Gastroesophageal sphincter (tissue), 4 donors: ENCODE measurements around the gene KIRREL1. TPM values are rescaled to one million over a fixed set of nuclear protein-coding genes. Genes with fewer than 3 reads are reported as not detected.
"Not testable (repeated sequence)": the region's sequence is repeated elsewhere in the genome, so short reads cannot be mapped to it uniquely, and the experiment has no call there.

Source experiments
- ATAC-seq: fragments of 150-250 bp; one replicate; pipeline ENCODE4 v1.9.1; 2016; ENCODE audit warnings: mild to moderate bottlenecking, moderate library complexity
- H3K27ac ChIP-seq, 4 donors: fragments of 200-600 bp; sonication (generic) in 3 of 4; 1 replicate in 3 of 4; 2 replicates in 1 of 4; pipeline ENCODE4 v1.5.1; 2016 to 2019
- H3K27me3 ChIP-seq: fragments of 200-600 bp; sonication (generic); one replicate; pipeline ENCODE4 v1.5.1; 2019
- H3K36me3 ChIP-seq, 2 donors: fragments of 200-600 bp; sonication (generic); one replicate each; pipeline ENCODE4 v1.5.1; 2019; ENCODE audit warnings: control low read depth in 1 of 2
- H3K4me1 ChIP-seq, 3 donors: fragments of 200-600 bp; sonication (generic); 1 replicate in 2 of 3; 2 replicates in 1 of 3; pipeline ENCODE4 v1.5.1; 2016 to 2019; ENCODE audit warnings: control low read depth in 2 of 3
- H3K4me3 ChIP-seq, 2 donors: fragments of 200-600 bp; sonication (generic); one replicate each; pipeline ENCODE4 v1.5.1; 2019; ENCODE audit warnings: mild to moderate bottlenecking in 1 of 2, moderate library complexity in 1 of 2
- H3K9me3 ChIP-seq, 3 donors: fragments of 200-600 bp; sonication (generic); one replicate each; pipeline ENCODE4 v1.5.1; 2017 to 2019; ENCODE audit warnings: control low read depth in 2 of 3
- EP300 ChIP-seq: sonication (generic); formaldehyde crosslinking; IDR thresholded peaks from one replicate; pipeline ENCODE4 v1.6.1; 2017; ENCODE audit warnings: antibody characterized with exemption, mild to moderate bottlenecking
- POLR2A ChIP-seq, 2 donors: fragments of 450-650 bp; IDR thresholded peaks; one replicate each; pipeline ENCODE4 v1.6.1; 2017; ENCODE audit warnings: antibody characterized with exemption in 2 of 2, mild to moderate bottlenecking in 2 of 2, moderate library complexity in 1 of 2
- POLR2AphosphoS5 ChIP-seq: sonication (generic); formaldehyde crosslinking; IDR thresholded peaks from one replicate; pipeline ENCODE4 v1.6.1; 2017; ENCODE audit warnings: antibody characterized with exemption
- WGBS, 2 donors: methylation state at CpG; one replicate each; pipeline ENCODE4 v1.1.5; 2018; ENCODE audit warnings: low coverage in 1 of 2; 5-methylcytosine and 5-hydroxymethylcytosine counted together
- total RNA-seq, 4 donors: library from RNA; depleted of rRNA; stranded (reverse); fragments of >200 nt; gene quantifications; one replicate each; pipeline ENCODE4 v1.1.0, GENCODE V29; 2016
- TF ChIP-seq, protein P1 (sequence below), 4 experiments: fragments of 200-600 bp in 2 of 4; fragments of 450-650 bp in 2 of 4; sonication (generic) in 1 of 4; IDR thresholded peaks; one replicate each; pipeline ENCODE4 v1.5.1; 2017 to 2019; ENCODE audit warnings: antibody characterized with exemption in 4 of 4, mild to moderate bottlenecking in 2 of 4, moderate library complexity in 2 of 4

KIRREL1 gene
- total RNA-seq, 4 donors from 2014 or later: 43.1 to 73.1 (median 48.1) TPM

DNA sequence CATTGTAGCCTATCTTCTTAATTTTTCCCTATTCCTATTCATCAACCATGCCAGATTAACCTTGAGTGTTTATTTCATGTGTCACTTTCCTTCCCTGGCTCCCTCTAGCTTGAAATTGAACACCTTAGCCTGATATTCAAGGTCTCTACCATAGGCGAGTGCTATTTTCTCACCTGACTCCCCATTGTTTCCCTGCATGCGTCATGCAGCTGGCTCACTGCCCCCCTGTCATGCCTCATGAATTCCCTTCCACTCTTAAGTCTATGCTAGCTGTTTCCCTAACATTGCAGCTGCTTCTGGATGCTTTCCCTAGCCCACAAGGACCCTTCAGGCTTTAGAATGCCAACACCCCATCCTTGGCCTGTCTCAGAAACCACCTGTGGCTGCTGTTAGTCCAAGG, 130.6 kb downstream of the KIRREL1 start:
- no peak for TF ChIP-seq POLR2A (IDR thresholded peaks at IDR 0.05)
- TF ChIP-seq, protein P1, sequence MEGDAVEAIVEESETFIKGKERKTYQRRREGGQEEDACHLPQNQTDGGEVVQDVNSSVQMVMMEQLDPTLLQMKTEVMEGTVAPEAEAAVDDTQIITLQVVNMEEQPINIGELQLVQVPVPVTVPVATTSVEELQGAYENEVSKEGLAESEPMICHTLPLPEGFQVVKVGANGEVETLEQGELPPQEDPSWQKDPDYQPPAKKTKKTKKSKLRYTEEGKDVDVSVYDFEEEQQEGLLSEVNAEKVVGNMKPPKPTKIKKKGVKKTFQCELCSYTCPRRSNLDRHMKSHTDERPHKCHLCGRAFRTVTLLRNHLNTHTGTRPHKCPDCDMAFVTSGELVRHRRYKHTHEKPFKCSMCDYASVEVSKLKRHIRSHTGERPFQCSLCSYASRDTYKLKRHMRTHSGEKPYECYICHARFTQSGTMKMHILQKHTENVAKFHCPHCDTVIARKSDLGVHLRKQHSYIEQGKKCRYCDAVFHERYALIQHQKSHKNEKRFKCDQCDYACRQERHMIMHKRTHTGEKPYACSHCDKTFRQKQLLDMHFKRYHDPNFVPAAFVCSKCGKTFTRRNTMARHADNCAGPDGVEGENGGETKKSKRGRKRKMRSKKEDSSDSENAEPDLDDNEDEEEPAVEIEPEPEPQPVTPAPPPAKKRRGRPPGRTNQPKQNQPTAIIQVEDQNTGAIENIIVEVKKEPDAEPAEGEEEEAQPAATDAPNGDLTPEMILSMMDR (IDR thresholded peaks at IDR 0.05): no peak
- no peak for TF ChIP-seq EP300
- no peak for TF ChIP-seq POLR2AphosphoS5
- Histone ChIP-seq H3K4me3 (no peak overlapping the region), H3K9me3 (no peaks in the 10 kb centered on the region), H3K27ac (no peak overlapping the region), H3K4me1 (no peaks in the 10 kb centered on the region), H3K27me3 (peaks cover 5% of the 10 kb centered on the region), H3K36me3 (no peaks in the 10 kb centered on the region)
- no peak for ATAC-seq
- 43 to 80% methylated on average over 1 to 2 of the region's 2 CpGs for WGBS, 2 donors

DNA sequence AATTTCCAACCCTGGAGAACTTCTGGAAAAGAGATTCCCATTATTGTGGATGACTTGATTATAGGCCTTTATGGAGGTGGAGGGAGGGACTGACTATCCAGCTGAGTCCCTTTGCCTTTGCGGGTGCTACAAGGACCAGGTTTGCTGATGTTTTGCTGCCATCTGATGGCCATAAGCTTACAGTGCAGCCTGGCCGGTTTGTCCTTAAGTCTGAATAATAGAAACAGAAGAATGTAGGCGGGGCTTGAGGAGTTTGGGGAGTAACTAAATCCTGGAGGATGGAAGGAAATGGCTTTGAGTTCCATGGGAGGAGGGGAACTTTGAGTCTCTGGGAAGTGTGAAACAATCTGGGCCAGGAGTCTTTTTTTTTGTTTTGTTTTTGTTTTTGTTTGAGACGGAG, 131.6 kb downstream of the KIRREL1 start:
- H3K27ac ChIP-seq: no peak overlapping the region
- no peaks in the 10 kb centered on the region for H3K9me3 ChIP-seq
- peaks cover 4% of the 10 kb centered on the region for H3K27me3 ChIP-seq
- no peak overlapping the region for H3K4me3 ChIP-seq
- TF ChIP-seq, protein P1 (IDR thresholded peaks at IDR 0.05): peak; percentile 79 to 96 (median 94)
- TF ChIP-seq EP300: no peak
- TF ChIP-seq POLR2AphosphoS5: peak; percentile 20
- ATAC-seq: peak; percentile 92
- WGBS, 2 donors: 0% methylated on average over 1 to 3 of the region's 4 CpGs
- H3K36me3 ChIP-seq: no peaks in the 10 kb centered on the region
- H3K4me1 ChIP-seq: no peaks in the 10 kb centered on the region

DNA sequence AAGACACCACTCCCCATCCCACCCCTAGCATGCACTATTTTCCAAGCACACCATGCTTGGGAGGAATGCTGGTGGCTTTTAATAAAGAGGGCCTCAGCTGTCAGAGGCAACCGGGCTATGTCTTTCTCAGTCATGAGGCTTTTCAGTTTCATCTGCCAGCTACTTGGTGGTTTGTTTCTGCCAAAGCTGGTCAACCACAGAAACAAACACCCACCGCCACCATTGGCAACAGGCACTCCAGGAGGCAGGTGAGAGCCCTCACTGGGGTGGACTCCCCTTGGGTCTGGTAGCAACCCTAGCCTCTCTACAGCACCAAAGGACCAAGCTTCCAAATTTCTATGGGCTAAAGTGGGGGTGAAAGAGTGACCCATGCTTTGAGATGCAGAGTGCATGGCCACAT, 133.0 kb downstream of the KIRREL1 start:
- 67% methylated on average over 1 of the region's 2 CpGs; no CpG with 5 or more reads in 1 of the 2 donors for WGBS, 2 donors
- Histone ChIP-seq H3K9me3 (no peaks in the 10 kb centered on the region), H3K4me3 (no peak overlapping the region), H3K36me3 (no peaks in the 10 kb centered on the region), H3K27me3 (peaks cover 4% of the 10 kb centered on the region), H3K4me1 (no peaks in the 10 kb centered on the region), H3K27ac (no peak overlapping the region)
- no peak for ATAC-seq
- TF ChIP-seq EP300 (no peak), POLR2AphosphoS5 (no peak), POLR2A (IDR thresholded peaks at IDR 0.05) (no peak)
- TF ChIP-seq, protein P1 (IDR thresholded peaks at IDR 0.05): no peak

DNA sequence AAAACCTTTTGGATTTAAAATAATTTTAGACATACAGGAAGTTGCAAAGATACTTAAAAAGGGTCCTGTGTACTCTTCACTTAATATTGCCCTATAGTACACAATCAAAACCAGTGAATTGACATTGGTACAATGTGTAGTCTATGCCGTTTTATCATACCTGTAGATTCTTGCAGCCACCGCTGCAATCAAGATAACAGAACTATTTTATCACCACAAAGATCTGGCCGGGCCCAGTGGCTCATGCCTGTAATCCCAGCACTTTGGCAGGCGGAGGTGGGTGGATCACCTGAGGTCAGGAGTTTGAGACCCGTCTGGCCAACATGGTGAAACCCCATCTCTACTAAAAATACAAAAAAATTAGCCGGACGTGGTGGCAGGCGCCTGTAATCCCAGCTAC, 135.1 kb downstream of the KIRREL1 start:
- H3K27me3 ChIP-seq, H3K4me3 ChIP-seq, H3K9me3 ChIP-seq, ATAC-seq, H3K27ac ChIP-seq, H3K36me3 ChIP-seq, H3K4me1 ChIP-seq: not testable (repeated sequence)
- WGBS, 2 donors: 93 to 100% methylated on average over 3 to 5 of the region's 8 CpGs

DNA sequence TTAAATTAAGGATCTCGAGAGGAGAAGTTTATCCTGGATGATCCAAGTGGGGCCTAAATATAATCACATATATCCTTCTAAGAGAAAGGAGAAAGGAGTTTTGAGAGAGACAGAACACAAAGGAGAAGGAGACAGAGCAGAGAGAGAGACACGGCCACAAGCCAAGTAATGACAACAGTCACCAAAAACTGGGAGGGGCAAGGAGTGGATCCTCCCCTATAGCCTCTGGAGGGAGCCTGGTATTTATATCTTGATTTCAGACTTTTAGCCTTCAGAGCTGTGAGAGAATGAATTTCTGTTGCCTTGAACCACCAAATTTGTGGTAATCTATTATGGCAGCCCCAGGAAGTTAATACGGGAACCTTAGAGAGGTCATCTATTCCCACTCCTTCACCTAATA, 137.8 kb downstream of the KIRREL1 start:
- no peaks in the 10 kb centered on the region for H3K36me3 ChIP-seq
- no peak overlapping the region for H3K27ac ChIP-seq
- no peaks in the 10 kb centered on the region for H3K27me3 ChIP-seq
- TF ChIP-seq EP300 (no peak), POLR2AphosphoS5 (no peak), POLR2A (IDR thresholded peaks at IDR 0.05) (no peak)
- TF ChIP-seq, protein P1 (IDR thresholded peaks at IDR 0.05): no peak
- H3K4me3 ChIP-seq: no peak overlapping the region
- H3K9me3 ChIP-seq: no peaks in the 10 kb centered on the region
- H3K4me1 ChIP-seq: no peaks in the 10 kb centered on the region
- WGBS, 2 donors: 68% methylated on average over 3 of the region's 3 CpGs; no CpG with 5 or more reads in 1 of the 2 donors
- ATAC-seq: no peak
